ENCODE results near the gene DDIT3. TPM values are rescaled to one million over a fixed set of nuclear protein-coding genes. Genes with fewer than 3 reads are reported as not detected.
"Not testable (repeated sequence)": the region's sequence is repeated elsewhere in the genome, so short reads cannot be mapped to it uniquely, and the experiment has no call there.

Gene DDIT3
- total RNA-seq, 1 experiment from 2014 or later = 19.1 TPM

- no peak for DNase-seq (ENCODE audit: low read depth)
These were observed 7.0 kb downstream of the DDIT3 start for GRCh38 chr12:57513266-57513665.

- no peak for DNase-seq (ENCODE audit: low read depth)
These were observed 7.6 kb downstream of the DDIT3 start for GRCh38 chr12:57512665-57513064.

GRCh38 chr12:57511588-57512325, 8.6 kb downstream of the DDIT3 start:
- no peak for DNase-seq (ENCODE audit: low read depth)

- DNase-seq (ENCODE audit: low read depth) = no peak
These were observed 9.2 kb downstream of the DDIT3 start for GRCh38 chr12:57511161-57511560.

- DNase-seq (ENCODE audit: low read depth) = not testable (repeated sequence)
These were observed 12.5 kb downstream of the DDIT3 start for GRCh38 chr12:57507796-57508195.

GRCh38 chr12:57506541-57506940, 13.8 kb downstream of the DDIT3 start:
- not testable (repeated sequence) for DNase-seq (ENCODE audit: low read depth)

GRCh38 chr12:57502311-57502969, 17.9 kb downstream of the DDIT3 start:
- not testable (repeated sequence) for DNase-seq (ENCODE audit: low read depth)

GRCh38 chr12:57500213-57500612, 20.1 kb downstream of the DDIT3 start:
- DNase-seq (ENCODE audit: low read depth) = no peak

- no peak for DNase-seq (ENCODE audit: low read depth)
These were observed 21.7 kb downstream of the DDIT3 start for GRCh38 chr12:57498571-57498970.

GRCh38 chr12:57498132-57498502, 22.2 kb downstream of the DDIT3 start:
- DNase-seq (ENCODE audit: low read depth) = no peak

GRCh38 chr12:57497223-57498131, 22.8 kb downstream of the DDIT3 start:
- DNase-seq (ENCODE audit: low read depth) = no peak

GRCh38 chr12:57496822-57497221, 23.5 kb downstream of the DDIT3 start:
- no peak for DNase-seq (ENCODE audit: low read depth)

GRCh38 chr12:57495051-57495701, 25.1 kb downstream of the DDIT3 start:
- DNase-seq (ENCODE audit: low read depth) = not testable (repeated sequence)

- DNase-seq (ENCODE audit: low read depth) = no peak
These were observed 28.7 kb downstream of the DDIT3 start for GRCh38 chr12:57491393-57492280.

GRCh38 chr12:57490126-57490525, 30.2 kb downstream of the DDIT3 start:
- DNase-seq (ENCODE audit: low read depth) = no peak

GRCh38 chr12:57489157-57489641, 31.1 kb downstream of the DDIT3 start:
- DNase-seq (ENCODE audit: low read depth) = peak; percentile 19

- DNase-seq (ENCODE audit: low read depth) = no peak
These were observed 31.7 kb downstream of the DDIT3 start for GRCh38 chr12:57488402-57489156.

- DNase-seq (ENCODE audit: low read depth) = peak; percentile 95
These were observed 32.5 kb downstream of the DDIT3 start, which contains the start of gene MARS1 for GRCh38 chr12:57487597-57488401. MARS1 (plus strand) TSS chr12:57488068; CDS start chr12:57488091, 23 bp downstream.

- DNase-seq (ENCODE audit: low read depth) = peak; percentile 14
These were observed 33.2 kb downstream of the DDIT3 start for GRCh38 chr12:57487055-57487596.

Data from RPMI7951 (cell line).